Heart right ventricle (tissue), 16 donors: Measurements from ENCODE around the gene IBA57. TPM values are rescaled to one million over a fixed set of nuclear protein-coding genes. Genes with fewer than 3 reads are reported as not detected.

Experiments
- ATAC-seq, 8 donors: fragments of 200-7000 bp; cut with Tn5 transposase; one replicate each; pipeline ENCODE4 v1.9.1; 2020; ENCODE audit warnings: mild to moderate bottlenecking in 8 of 8, moderate library complexity in 8 of 8, moderate number of reproducible peaks in 1 of 8
- DNase-seq, 2 donors: peaks; one replicate each; pipeline ENCODE4 v3.0.0-alpha.2; 2020
- H3K27ac ChIP-seq, 10 donors: fragments of 200-600 bp; sonication (generic) in 2 of 10; one replicate each; pipeline versions ENCODE4 v1.5.0 to v1.8.0; 2020 to 2022; ENCODE audit warnings: mild to moderate bottlenecking in 3 of 10
- H3K27me3 ChIP-seq, 7 donors: fragments of 200-600 bp; one replicate each; pipeline ENCODE4 v1.8.0; 2021 to 2022; ENCODE audit warnings: mild to moderate bottlenecking in 2 of 7
- H3K36me3 ChIP-seq, 9 donors: fragments of 200-600 bp; sonication (generic) in 1 of 9; one replicate each; pipeline versions ENCODE4 v1.5.0 to v1.8.0; 2020 to 2022; ENCODE audit warnings: mild to moderate bottlenecking in 2 of 9
- H3K4me1 ChIP-seq, 9 donors: fragments of 200-600 bp; sonication (generic) in 1 of 9; one replicate each; pipeline versions ENCODE4 v1.5.0 to v1.8.0; 2020 to 2022; ENCODE audit warnings: mild to moderate bottlenecking in 4 of 9
- H3K4me3 ChIP-seq, 10 donors: fragments of 200-600 bp; sonication (generic) in 2 of 10; one replicate each; pipeline versions ENCODE4 v1.5.0 to v1.8.0; 2020 to 2022; ENCODE audit warnings: mild to moderate bottlenecking in 7 of 10, moderate library complexity in 2 of 10
- H3K9me3 ChIP-seq, 11 donors: fragments of 200-600 bp in 10 of 11; sonication (generic) in 2 of 11; one replicate each; pipeline versions ENCODE4 v1.5.0 to v1.8.0; 2013 to 2022; ENCODE audit warnings: mild to moderate bottlenecking in 2 of 11, control low read depth in 1 of 11, moderate library complexity in 1 of 11
- CTCF ChIP-seq, 9 donors: fragments of 200-600 bp; sonication (generic) in 2 of 9; IDR thresholded peaks; one replicate each; pipeline versions ENCODE4 v1.5.0 to v1.8.0; 2021 to 2022; ENCODE audit warnings: antibody characterized with exemption in 9 of 9, mild to moderate bottlenecking in 5 of 9, moderate library complexity in 1 of 9
- WGBS, 2 donors: extraction: QIAGEN DNeasy Blood & Tissue Kit; methylation state at CpG; one replicate each; pipeline ENCODE4 v1.1.7; 2013; ENCODE audit warnings: inconsistent platforms in 1 of 2; 5-methylcytosine and 5-hydroxymethylcytosine counted together
- intact Hi-C, 10 donors: fragments of 100-400 bp; cut with DNase I; formaldehyde crosslinking; loops; one replicate each; pipeline versions ENCODE4 v1.11.1 to v1.14.2; 2022
- polyA plus RNA-seq, 2 donors: library from polyadenylated mRNA; stranded (reverse); fragments of 200-250 nt; gene quantifications; one replicate each; pipeline ENCODE4 v1.2.3, GENCODE V29; 2013
- total RNA-seq, 10 donors: library from RNA; stranded (reverse); fragmentation: NEBNext Ultra II Directional in 3 of 10; extraction: Animal tissue kit (Norgen Biotek cat#: 25700) in 3 of 10; gene quantifications; one replicate each; pipeline versions ENCODE4 v1.2.1 to v1.2.4, GENCODE V29; 2021 to 2023
- donor health status: Arrhythmogenic right ventricular cardiomyopathy.
- donor health status: ischemic (EF 13 %, LVEDD 7.1; RV severe dilation, severe dysfunction).
- donor health status: healthy with polysubstance abuse.
- donor health status: DM: no; HTN: yes; CAD: no.
- donor health status: DM: no; HTN: no; CAD: no.
- donor health status: ischemic (EF 25% LVEDD 6.9; RV normal size, moderate dysfunction).
- donor health status: ischemic (EF 25% LVEDD 5.7; RV mildly dilated, moderate dysfunction).
- donor health status: healthy.
- donor health status: DM: yes; HTN: yes; CAD: no.
- donor health status: Ischemic cardiomyopathy.
- donor health status: ischemic (EF 35%, LVEDD 5.7; RV mildly dilated, moderate dysfunction).
- donor health status: nonischemic (EF 11% LVEDD 7.7; RV severe dilation, severe dysfunction).
- donor health status: DM: yes; HTN: yes; CAD: no.
- donor health status: PGD.
- donor health status: ischemic (EF 29% LVEDD 5.4; RV normal size, mild dysfunction).
- donor health status: nonischemic (EF 23%, LVEDD 6.1; RV moderate dilation, normal function).

IBA57 gene
- total and polyA plus RNA-seq, 12 donors, result 2.8 to 20.3 (median 16.1) TPM

- peak overlapping the region in 1 of 10 donors; percentile 7 for H3K27ac ChIP-seq
- H3K36me3 ChIP-seq, result peaks cover 0 to 24% (median 3%) of the 10 kb centered on the region in 9 donors
- no peak overlapping the region for H3K4me3 ChIP-seq
- intact Hi-C loops, result loop anchor here in 1 of 10 donors (10.0 kb wide), 1 partner anchor 54 kb away; no protein-coding TSS in a partner anchor
- no peaks in the 10 kb centered on the region for H3K9me3 ChIP-seq
- ATAC-seq (no peak), DNase-seq (no peak)
- peaks cover 0 to 31% (median 9%) of the 10 kb centered on the region in 9 donors for H3K4me1 ChIP-seq
- 78% methylated on average over 12 of the region's 12 CpGs for WGBS, 2 donors
- H3K27me3 ChIP-seq, result no peaks in the 10 kb centered on the region
- no peak for TF ChIP-seq CTCF (IDR thresholded peaks at IDR 0.05)
Observed at GRCh38 chr1:228178737-228179684, 13.4 kb downstream of the IBA57 start.

- ATAC-seq (no peak), DNase-seq (no peak)
- Histone ChIP-seq H3K36me3 (peaks cover 0 to 16% (median 3%) of the 10 kb centered on the region in 9 donors), H3K9me3 (no peaks in the 10 kb centered on the region), H3K4me1 (peaks cover 0 to 31% (median 9%) of the 10 kb centered on the region in 9 donors), H3K4me3 (no peak overlapping the region), H3K27ac (no peak overlapping the region), H3K27me3 (no peaks in the 10 kb centered on the region)
- 81 to 88% methylated on average over 4 of the region's 4 CpGs for whole genome bisulfite sequencing, 2 donors
- intact Hi-C loops, result no loop called here
- TF ChIP-seq CTCF (IDR thresholded peaks at IDR 0.05), result peak in 7 of 9 donors; percentile 9 to 31 (median 21)
Observed at GRCh38 chr1:228180271-228180958, 14.8 kb downstream of the IBA57 start.

- no peaks in the 10 kb centered on the region for H3K27me3 ChIP-seq
- intact Hi-C loops, result no loop called here
- no peak overlapping the region for H3K4me3 ChIP-seq
- H3K4me1 ChIP-seq, result peaks cover 0 to 26% (median 8%) of the 10 kb centered on the region in 9 donors
- 92 to 96% methylated on average over 7 of the region's 7 CpGs for WGBS, 2 donors
- DNase-seq (no peak), ATAC-seq (no peak)
- H3K9me3 ChIP-seq, result no peaks in the 10 kb centered on the region
- TF ChIP-seq CTCF (IDR thresholded peaks at IDR 0.05), result no peak
- H3K36me3 ChIP-seq, result peaks cover 0 to 17% (median 0%) of the 10 kb centered on the region in 9 donors
- no peak overlapping the region for H3K27ac ChIP-seq
Observed at GRCh38 chr1:228180959-228181644, 15.5 kb downstream of the IBA57 start.

- H3K4me3 ChIP-seq, result no peak overlapping the region
- H3K27me3 ChIP-seq, result no peaks in the 10 kb centered on the region
- no peaks in the 10 kb centered on the region for H3K9me3 ChIP-seq
- H3K36me3 ChIP-seq, result peaks cover 0 to 18% (median 0%) of the 10 kb centered on the region in 9 donors
- DNase-seq (no peak), ATAC-seq (peak in 1 of 8 donors; percentile 41)
- no peak overlapping the region for H3K27ac ChIP-seq
- TF ChIP-seq CTCF (IDR thresholded peaks at IDR 0.05), result peak in 1 of 9 donors; percentile 20
- intact Hi-C loops, result no loop called here
- peaks cover 0 to 20% (median 6%) of the 10 kb centered on the region in 9 donors for H3K4me1 ChIP-seq
- WGBS, 2 donors, result 88 to 91% methylated on average over 9 of the region's 9 CpGs
Observed at GRCh38 chr1:228181645-228182034, 16.0 kb downstream of the IBA57 start.
